Measurements from ENCODE around the gene CCL3.
A peak's percentile ranks its signal among the peaks of the same experiment; 100 is the strongest.
"Not testable (repeated sequence)": the region's sequence is repeated elsewhere in the genome, so short reads cannot be mapped to it uniquely, and the experiment has no call there.

The CCL3 gene

GRCh38 chr17:36086791-36087190, 3.2 kb downstream of the CCL3 start:
- DNase-seq (ENCODE audit: low read depth) = no peak

GRCh38 chr17:36085765-36086164, 4.2 kb downstream of the CCL3 start:
- DNase-seq (ENCODE audit: low read depth) = no peak

- DNase-seq (ENCODE audit: low read depth) = not testable (repeated sequence)
Measured at GRCh38 chr17:36083691-36084090, 6.3 kb downstream of the CCL3 start.

- DNase-seq (ENCODE audit: low read depth) = not testable (repeated sequence)
Measured at GRCh38 chr17:36082482-36083120, 7.3 kb downstream of the CCL3 start.

- DNase-seq (ENCODE audit: low read depth) = not testable (repeated sequence)
Measured at GRCh38 chr17:36081681-36082471, 8.1 kb downstream of the CCL3 start.

GRCh38 chr17:36074365-36074764, 15.6 kb downstream of the CCL3 start:
- no peak for DNase-seq (ENCODE audit: low read depth)

- DNase-seq (ENCODE audit: low read depth) = peak; percentile 17
Measured at GRCh38 chr17:36072431-36073121, 17.4 kb downstream of the CCL3 start.

- no peak for DNase-seq (ENCODE audit: low read depth)
Measured at GRCh38 chr17:36071751-36072150, 18.2 kb downstream of the CCL3 start.

GRCh38 chr17:36070427-36070826, 19.5 kb downstream of the CCL3 start:
- DNase-seq (ENCODE audit: low read depth) = no peak

- no peak for DNase-seq (ENCODE audit: low read depth)
Measured at GRCh38 chr17:36069136-36069535, 20.8 kb downstream of the CCL3 start.

GRCh38 chr17:36068524-36068923, 21.4 kb downstream of the CCL3 start:
- DNase-seq (ENCODE audit: low read depth) = no peak

GRCh38 chr17:36066365-36066985, 23.5 kb downstream of the CCL3 start:
- no peak for DNase-seq (ENCODE audit: low read depth)

GRCh38 chr17:36063786-36064541, 26.0 kb downstream of the CCL3 start, which contains the start of gene CCL18:
Gene CCL18 (plus strand): TSS chr17:36064272. CDS start chr17:36064343, 71 bp downstream.
- DNase-seq (ENCODE audit: low read depth) = no peak

- no peak for DNase-seq (ENCODE audit: low read depth)
Measured at GRCh38 chr17:36060816-36061215, 29.1 kb downstream of the CCL3 start.

GRCh38 chr17:36059406-36059805, 30.5 kb downstream of the CCL3 start:
- DNase-seq (ENCODE audit: low read depth) = no peak

GRCh38 chr17:36057911-36058310, 32.0 kb downstream of the CCL3 start:
- DNase-seq (ENCODE audit: low read depth) = no peak

- no peak for DNase-seq (ENCODE audit: low read depth)
Measured at GRCh38 chr17:36055921-36056520, 33.9 kb downstream of the CCL3 start.

- no peak for DNase-seq (ENCODE audit: low read depth)
Measured at GRCh38 chr17:36055171-36055570, 34.8 kb downstream of the CCL3 start.

- DNase-seq (ENCODE audit: low read depth) = no peak
Measured at GRCh38 chr17:36049643-36050042, 40.3 kb downstream of the CCL3 start.

- DNase-seq (ENCODE audit: low read depth) = no peak
Measured at GRCh38 chr17:36048066-36048465, 41.9 kb downstream of the CCL3 start.

Measured in activated T-helper 1 cell treated with Interleukin-2 at 50 U/mL for 16 hours (primary cell).